GM20431 (cell line): ENCODE results near the gene TRERF1.

ENCODE experiments used
- in situ Hi-C: fragments of 300-500 bp; cut with MseI, MboI; formaldehyde crosslinking; loops from one replicate; pipeline ENCODE4 v1.15.0; 2020; ENCODE audit warnings: low sequenced_read_pairs; ENCODE audit not compliant: unreplicated experiment

TRERF1 gene

DNA sequence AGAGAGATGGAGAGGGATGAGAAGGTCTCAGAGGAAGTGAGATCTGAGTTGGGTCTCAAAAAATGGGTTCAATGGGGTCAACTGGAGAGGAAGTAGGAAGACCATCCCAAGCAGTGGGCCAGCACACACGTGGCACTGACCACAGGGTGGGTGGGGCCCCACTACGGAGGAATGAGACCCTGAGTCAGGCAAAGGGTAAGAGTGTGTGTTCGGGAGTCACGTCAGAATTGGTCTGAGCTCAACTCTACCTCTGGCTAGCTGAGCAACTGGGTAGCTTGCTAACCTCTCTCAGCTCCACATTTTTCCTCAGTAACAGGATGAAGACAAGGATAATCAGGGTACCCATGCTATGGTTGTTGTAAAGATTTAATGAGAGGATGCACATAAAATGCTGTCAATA, 79.0 kb downstream of the TRERF1 start:
- in situ Hi-C loops, result no loop called here

GRCh38 chr6:42370323-42370985, 81.3 kb downstream of the TRERF1 start:
- in situ Hi-C loops, result no loop called here

DNA sequence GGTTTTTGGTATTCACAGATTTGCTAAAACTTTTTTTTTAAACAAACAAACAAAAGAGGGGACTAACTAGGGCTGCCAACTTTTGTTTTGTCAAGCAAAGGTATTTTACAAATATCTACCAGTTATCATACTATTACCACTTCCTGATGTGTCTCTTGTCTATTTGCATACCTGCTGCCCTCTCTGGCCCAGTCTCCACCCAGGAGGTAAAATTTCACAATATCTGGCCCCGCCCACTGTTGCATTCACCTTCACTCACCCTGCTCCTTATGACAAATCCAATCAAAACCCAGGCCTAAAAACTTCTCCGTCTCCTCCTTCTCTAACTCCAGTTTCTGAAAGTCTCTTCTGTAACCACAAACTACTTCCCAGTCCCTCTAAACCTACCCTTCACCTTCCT, 82.2 kb downstream of the TRERF1 start:
- in situ Hi-C loops, result no loop called here

- in situ Hi-C loops, result no loop called here
Observed at GRCh38 chr6:42368181-42368580, 83.5 kb downstream of the TRERF1 start.

DNA sequence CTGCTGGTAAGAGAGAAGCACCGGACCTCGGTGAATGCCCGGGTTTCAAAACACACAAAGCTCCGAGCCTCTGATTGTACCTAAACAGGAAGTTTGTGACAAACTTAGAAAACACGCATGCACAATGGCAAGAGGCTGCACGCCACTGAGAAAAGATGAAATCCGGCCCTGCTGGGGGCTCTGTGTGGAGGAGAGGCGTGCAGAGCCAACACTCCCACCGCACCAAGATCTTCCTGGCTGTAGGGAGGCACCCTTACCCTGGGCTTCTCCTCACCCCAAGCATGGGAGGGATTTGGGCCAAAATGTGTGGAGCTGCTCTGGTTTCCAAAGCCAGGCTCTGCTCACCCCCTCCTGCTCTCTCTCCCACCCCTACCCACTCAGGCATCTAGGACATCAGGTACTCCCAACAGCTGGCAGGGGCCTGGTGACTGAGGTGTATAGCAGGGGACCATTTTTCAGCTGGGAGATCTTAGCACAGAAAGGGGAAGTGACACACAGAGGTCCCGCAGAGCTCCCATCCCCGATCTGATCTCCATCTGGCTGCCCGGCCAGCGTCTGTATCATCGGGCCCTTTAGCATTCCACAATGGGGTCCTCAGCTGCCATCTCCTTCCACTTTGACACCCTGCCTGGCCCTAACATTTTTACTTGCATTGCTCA, 84.2 kb downstream of the TRERF1 start:
- in situ Hi-C loops, result no loop called here

DNA sequence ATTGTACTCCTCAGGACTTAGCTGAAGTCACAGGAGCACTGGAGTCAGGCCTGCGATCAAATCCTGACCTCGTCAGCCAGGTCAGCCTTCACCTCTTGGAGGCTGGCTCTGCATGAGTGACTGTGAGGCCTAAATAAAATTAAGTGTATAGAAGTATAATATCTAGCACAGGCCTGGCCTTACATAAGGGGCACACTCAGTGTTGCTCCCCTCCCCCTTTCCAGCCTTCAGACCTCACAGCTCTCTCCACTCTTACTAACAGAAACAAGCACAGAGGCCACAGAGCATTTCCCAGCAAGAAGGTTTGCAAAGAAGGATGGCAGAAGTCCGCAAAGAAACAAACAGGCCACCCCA, 84.8 kb downstream of the TRERF1 start:
- in situ Hi-C loops, result no loop called here

DNA sequence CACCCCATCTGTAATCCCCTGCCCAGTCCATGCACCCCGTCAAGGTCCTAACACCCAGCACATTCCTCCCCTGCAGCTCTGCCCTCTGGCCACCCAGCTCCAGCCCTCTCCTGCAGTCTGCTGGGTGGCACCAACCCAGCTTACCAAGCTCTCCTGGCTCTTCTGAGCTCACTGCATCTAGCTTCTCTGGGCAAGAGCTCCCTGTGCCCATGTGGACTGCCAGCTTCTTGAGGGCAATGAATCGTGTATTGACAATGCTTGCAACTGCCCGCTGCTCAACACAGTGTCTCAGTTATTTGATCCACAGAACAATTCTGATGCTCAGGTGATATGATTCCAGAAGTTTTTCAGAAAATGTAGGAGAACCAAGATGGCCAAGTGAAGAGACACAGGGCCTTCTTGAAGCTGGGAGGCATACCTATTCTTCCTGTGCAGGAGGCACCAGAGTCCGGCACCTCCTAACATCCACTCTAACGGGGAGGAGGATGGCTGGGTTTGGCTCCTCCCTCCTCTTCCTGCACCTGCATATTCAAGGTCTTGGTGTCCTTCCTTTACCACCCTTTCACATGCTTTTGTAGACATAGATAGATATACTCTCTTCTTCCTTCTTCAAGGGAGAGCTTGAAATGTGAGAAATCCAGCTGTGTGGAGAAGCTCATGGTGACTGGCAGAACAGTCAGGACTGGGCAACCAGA, 85.6 kb downstream of the TRERF1 start:
- in situ Hi-C loops, result no loop called here

DNA sequence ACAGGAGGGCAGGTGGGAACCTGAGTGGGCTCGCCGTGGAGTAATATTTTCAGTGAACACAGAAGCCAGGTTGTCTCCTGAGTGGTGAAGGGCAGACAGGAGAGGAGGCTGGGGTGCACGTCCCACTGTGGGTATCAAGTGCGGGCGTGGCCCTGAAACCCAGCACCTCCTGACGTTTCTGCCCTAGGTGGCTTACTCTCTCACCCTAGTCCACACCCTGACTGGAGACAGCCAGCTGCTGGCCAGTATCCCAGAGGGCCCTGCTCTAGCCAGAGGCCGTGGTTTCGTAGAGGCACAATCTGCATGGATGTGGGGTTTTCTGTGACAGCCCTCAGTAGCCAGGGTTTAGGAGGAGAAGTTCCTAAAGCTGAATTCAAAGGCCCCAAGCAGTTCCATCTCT, 86.7 kb downstream of the TRERF1 start:
- in situ Hi-C loops, result no loop called here

DNA sequence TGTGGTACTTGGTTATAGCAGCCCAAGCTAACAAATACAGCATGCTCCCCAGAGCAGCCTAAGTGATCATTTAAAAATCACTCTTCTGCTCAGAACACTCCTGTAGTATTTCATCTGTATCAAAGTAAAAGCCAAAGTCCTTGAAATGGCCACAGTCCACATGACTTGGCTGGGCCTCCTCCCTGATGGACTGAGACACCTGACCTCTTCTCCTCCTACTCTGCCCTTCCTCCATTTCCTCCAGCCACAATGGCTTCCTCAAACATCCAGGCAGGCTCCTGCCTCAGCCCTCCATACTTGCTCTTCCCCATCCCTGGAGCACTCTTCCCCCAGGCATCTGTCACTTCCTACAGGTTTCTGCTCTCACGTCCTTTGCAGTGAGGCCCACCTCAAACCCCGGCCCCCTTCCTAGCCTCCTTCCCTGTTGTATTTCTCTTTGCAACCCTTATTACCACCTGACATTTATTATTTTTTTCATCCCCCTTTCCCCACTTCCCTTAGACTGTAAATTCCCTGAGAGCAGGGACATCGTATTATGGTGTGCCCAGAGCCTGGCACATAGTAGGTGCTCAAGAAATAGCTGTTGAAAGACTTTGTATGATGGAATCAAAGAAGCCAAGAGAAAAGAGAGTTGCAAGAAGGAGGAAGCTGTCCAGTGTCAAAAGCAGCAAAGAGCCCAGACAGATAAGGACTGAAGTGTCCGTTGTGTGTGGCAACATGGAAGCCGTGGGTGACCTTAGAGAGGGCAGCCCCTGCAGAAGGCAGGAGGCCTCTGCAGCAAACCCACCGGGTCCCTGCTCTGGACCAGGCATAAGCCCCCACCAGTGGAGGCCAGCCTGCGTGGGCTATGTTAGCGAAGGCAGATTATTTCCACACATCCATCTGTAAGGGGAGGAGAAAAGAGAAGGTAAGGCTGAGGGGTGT, 87.5 kb downstream of the TRERF1 start:
- in situ Hi-C loops, result no loop called here

DNA sequence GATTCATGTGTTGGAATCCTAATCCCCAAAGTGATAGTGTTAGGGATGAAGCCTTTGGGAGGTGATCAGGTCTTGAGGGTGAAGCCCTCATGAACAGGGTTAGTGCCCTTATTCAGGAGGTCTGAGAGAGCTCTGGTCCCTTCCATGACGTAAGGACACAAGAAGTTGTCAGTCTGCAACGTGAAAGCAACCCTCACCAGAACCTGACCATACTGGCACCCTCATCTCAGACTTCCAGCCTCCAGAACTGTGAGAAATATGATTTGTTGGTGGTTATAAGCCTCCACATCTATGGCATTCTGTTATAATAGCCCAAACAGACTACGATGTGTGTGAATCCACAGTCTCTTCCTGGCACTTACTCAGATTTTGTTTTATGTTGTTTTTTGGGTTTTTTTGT, 90.7 kb downstream of the TRERF1 start:
- in situ Hi-C loops, result no loop called here

GRCh38 chr6:42359021-42359420, 92.7 kb downstream of the TRERF1 start:
- in situ Hi-C loops, result no loop called here

DNA sequence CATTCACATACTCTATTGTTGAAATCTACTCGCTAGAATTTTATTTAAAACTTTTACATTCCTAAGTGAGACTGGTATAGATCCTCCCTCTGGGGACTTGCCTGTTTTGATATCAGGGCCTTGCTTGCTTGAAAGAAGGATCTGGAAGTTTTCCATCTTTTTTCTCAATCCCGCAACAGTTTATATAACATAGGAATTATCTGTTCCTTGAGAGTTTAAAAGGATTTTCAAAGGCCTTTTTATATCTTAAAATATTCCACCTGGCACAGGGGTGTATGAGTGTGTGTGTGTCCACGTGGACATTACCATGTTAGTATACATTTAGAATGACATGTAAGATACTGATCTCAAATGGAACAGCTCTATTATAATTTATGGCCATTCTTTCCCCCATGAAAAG, 96.3 kb downstream of the TRERF1 start:
- in situ Hi-C loops, result no loop called here

- in situ Hi-C loops, result no loop called here
Observed at GRCh38 chr6:42354702-42355101, 97.0 kb downstream of the TRERF1 start.

DNA sequence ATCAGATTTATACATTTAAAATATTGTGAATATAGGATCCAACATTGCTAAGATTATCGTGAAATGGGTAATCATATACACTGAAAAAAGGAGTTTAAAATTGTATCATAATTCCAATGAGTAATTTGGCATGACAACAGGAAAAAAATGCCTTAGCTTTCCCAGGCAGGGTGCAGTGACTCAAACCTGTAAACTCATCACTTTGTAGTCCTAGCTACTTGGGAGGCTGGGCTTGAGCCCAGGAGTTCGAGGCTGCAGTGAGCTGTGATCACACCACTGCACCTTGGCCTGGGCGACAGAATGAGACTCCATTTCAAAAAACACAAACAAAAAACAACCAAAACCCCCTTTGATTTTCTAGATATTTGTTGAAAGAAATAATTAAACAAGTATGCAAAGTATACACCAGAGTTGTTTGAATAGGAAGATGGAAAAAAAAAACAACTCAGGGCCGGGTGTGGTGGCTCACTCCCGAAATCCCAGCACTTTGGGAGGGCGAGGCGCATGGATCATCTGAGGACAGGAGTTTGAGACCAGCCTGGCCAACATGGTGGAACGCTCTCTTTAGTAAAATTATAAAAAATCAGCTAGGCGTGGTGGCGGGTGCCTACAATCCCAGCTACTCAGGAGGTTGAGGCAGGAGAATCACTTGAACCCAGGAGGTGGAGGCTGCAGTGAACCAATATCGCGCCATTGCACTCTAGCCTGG, 98.7 kb downstream of the TRERF1 start:
- in situ Hi-C loops, result no loop called here

DNA sequence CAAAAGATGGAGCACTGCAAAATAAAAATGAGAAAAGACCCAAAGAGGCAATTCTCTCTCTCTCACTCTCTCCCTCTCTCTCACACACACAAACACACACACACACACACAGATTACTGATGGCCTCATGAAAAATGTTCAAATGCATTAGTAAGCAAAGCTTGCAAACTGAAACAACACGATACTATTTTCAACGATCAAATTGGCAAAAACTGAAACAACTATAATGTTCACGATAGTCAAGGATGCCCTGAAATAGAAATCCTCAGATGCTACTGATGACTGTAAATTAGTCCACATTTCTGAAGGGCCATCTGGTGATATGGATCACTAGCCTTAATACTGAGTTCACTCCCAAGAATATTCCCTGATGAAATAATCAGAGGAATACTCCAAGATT, 100.8 kb downstream of the TRERF1 start:
- in situ Hi-C loops, result no loop called here

DNA sequence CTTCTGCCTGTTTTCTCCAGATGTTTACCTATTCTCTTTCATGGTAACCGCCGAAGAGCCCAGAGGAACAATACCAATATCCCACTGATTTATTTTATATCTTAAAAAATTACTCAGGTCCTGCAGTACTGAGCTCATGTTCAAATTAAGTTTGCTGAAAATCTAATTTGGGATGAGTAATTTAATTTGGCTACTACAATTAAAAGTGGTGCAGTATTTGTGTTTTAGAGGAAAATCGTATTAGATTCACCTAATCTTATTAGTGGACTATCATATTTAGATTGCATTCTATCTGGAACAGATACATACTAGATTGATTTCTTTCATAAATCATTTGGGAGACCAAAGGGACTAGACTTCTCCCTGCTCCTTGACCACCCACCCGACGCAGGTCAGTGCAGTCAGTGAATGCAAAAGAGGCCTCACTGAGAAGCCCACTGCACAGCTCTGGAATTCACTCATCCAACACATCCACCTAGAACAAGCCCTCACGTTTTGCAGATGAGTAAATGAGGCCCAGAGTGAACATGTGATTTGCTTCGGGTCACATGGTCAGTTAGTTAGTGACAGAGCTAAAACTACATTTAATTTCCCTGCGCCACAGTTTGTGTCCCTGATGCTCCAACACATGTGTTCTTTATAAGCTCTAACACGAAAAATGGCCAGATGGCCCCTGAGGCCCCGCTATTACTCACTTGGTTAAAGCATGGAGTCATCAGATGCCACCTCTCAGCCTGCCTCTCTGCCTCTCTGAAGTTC, 101.8 kb downstream of the TRERF1 start:
- in situ Hi-C loops, result no loop called here

DNA sequence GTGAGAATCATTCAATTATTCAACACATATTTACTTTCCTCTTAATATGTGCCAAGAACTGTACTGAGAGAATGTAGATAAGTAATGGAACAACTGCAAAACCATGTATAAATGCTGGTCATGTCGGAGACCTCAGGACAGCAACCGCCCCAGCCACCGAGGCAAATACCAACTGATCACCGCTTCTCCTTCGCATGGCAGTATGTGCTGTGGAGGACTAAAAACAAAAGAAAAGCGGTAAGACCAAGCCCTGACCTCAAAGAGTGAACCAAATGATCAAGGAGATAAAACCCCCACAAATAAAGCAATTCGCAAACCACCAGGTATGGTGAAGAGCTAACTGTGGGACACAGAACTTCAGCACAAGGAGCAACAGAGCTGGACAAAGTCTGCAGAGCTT, 104.3 kb downstream of the TRERF1 start:
- in situ Hi-C loops, result no loop called here

DNA sequence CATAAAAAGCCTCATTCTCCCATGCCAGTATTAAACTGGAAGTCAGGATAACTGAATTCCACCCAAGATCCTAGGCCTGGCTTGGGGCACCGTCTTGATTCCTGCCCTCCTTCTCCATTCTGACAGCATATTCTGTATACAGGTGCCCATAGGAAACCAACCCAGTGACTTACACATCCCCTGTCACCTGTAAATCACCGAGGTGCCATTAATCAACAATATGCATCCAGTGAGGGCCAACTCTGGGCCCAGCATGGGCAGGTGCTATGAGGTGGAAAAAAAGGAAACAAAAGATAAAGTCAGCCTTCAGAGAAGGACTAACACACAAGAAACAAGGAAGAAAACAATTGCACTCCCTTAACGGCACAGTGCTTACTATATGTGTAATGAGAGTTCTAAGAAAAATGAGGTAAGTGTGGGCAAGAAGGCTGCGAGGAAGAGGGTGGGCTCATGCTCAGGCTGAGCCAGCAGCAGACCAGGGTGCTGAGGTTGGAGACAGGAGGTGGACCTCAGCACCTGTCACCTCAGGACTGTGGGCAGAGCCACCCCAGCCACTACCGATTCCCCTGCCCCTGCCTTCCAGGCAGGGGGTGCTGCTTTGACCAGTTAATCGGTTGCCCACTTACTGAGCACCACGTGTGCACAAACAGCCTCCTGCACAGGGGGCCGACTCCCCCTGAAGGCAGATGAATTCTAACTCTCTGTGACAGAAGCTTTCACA, 105.9 kb downstream of the TRERF1 start:
- in situ Hi-C loops, result no loop called here

- in situ Hi-C loops, result no loop called here
Observed at GRCh38 chr6:42344756-42345155, 107.0 kb downstream of the TRERF1 start.
